Measurements from ENCODE around the gene ZFYVE28. TPM values are rescaled to one million over a fixed set of nuclear protein-coding genes. Genes with fewer than 3 reads are reported as not detected.

Gene ZFYVE28
- total and polyA plus RNA-seq, 2 donors (not counting 1 experiment from before 2014, with no cell fraction given) = 5.8 to 12.1 TPM

GRCh38 chr4:2241003-2241402 lies 177.4 kb downstream of the ZFYVE28 start:
- Histone ChIP-seq H3K4me3 (ENCODE audit: control extremely low read depth in 1 of 5, extremely low read depth in 1 of 5, insufficient read depth in 1 of 5, low read depth in 2 of 5, low read length in 4 of 5) (peak overlapping the region; percentile 66 to 88 (median 76)), H3K4me1 (ENCODE audit: control insufficient read depth in 2 of 2, insufficient read depth in 2 of 2, low read length in 2 of 2) (peaks cover 34 to 45% of the 10 kb centered on the region in 2 donors), H2AFZ (ENCODE audit: insufficient read depth, low read depth, low read length, poor library complexity, severe bottlenecking) (peak overlapping the region; percentile 84), H3K36me3 (replicated peaks in 1 of 2; ENCODE audit: control extremely low read depth in 1 of 2, control insufficient read depth in 1 of 2, extremely low read depth in 1 of 2, insufficient read depth in 2 of 2, low read length in 1 of 2) (peaks cover 4 to 15% of the 10 kb centered on the region in 2 experiments), H3K4me2 (replicated peaks; ENCODE audit: low read depth, low read length, poor library complexity, severe bottlenecking) (peak overlapping the region; percentile 83), H3K79me2 (ENCODE audit: control insufficient read depth, insufficient read depth, low read length) (peaks cover 42% of the 10 kb centered on the region), H3K9me3 (ENCODE audit: control extremely low read depth in 1 of 3, control insufficient read depth in 2 of 3, insufficient read depth in 1 of 3, low read length in 2 of 3) (no peaks in the 10 kb centered on the region), H3K27ac (ENCODE audit: low read length in 2 of 2) (peak overlapping the region; percentile 53 to 89), H3K27me3 (replicated peaks in 1 of 4; ENCODE audit: control extremely low read depth in 1 of 4, control insufficient read depth in 3 of 4, insufficient read depth in 4 of 4, low read length in 3 of 4) (no peaks in the 10 kb centered on the region), H4K20me1 (ENCODE audit: control insufficient read depth, insufficient read depth, low read length, poor library complexity, severe bottlenecking) (peaks cover 23% of the 10 kb centered on the region), H3K9ac (ENCODE audit: low read length) (peak overlapping the region; percentile 86)
- no CpG with 5 or more reads among the region's 7 CpGs for WGBS (ENCODE audit: insufficient coverage)
- H3K27ac Mint-ChIP-seq = peak overlapping the region; percentile 95
- no peaks in the 10 kb centered on the region for H3K27me3 Mint-ChIP-seq
- TF ChIP-seq EZH2 (IDR thresholded peaks at IDR 0.05; ENCODE audit: borderline replicate concordance, insufficient read depth, low read depth, low read length, poor library complexity, severe bottlenecking) = no peak
- TF ChIP-seq, protein P1, sequence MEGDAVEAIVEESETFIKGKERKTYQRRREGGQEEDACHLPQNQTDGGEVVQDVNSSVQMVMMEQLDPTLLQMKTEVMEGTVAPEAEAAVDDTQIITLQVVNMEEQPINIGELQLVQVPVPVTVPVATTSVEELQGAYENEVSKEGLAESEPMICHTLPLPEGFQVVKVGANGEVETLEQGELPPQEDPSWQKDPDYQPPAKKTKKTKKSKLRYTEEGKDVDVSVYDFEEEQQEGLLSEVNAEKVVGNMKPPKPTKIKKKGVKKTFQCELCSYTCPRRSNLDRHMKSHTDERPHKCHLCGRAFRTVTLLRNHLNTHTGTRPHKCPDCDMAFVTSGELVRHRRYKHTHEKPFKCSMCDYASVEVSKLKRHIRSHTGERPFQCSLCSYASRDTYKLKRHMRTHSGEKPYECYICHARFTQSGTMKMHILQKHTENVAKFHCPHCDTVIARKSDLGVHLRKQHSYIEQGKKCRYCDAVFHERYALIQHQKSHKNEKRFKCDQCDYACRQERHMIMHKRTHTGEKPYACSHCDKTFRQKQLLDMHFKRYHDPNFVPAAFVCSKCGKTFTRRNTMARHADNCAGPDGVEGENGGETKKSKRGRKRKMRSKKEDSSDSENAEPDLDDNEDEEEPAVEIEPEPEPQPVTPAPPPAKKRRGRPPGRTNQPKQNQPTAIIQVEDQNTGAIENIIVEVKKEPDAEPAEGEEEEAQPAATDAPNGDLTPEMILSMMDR (IDR thresholded peaks at IDR 0.05) = no peak
- DNase-seq (peak; percentile 49), ATAC-seq (ENCODE audit: low read depth) (no peak)
- no peaks in the 10 kb centered on the region for H3K9me3 Mint-ChIP-seq (ENCODE audit: insufficient read depth)
- ChIA-PET CTCF (interaction anchor here (1.3 to 6.4 kb wide), 4 partner anchors 12 to 178 kb away, joined by 3 to 51 read pairs (median 4); partner anchors contain the start of genes CFAP99 and ZFYVE28), POLR2A (interaction anchor here (0.7 to 1.3 kb wide), 3 partner anchors 21 to 178 kb away, joined by 3 to 5 read pairs (median 3); partner anchors contain the start of genes CFAP99 and ZFYVE28)
- intact Hi-C loops (cut with micrococcal nuclease) = loop anchor here (5.0 to 10.0 kb wide), 2 partner anchors 236 to 721 kb away; partner anchors contain the start of genes GRK4, NELFA and NOP14
- H3K4me1 Mint-ChIP-seq = peaks cover 59% of the 10 kb centered on the region
- peak overlapping the region; percentile 95 for H3K4me3 Mint-ChIP-seq

DNA sequence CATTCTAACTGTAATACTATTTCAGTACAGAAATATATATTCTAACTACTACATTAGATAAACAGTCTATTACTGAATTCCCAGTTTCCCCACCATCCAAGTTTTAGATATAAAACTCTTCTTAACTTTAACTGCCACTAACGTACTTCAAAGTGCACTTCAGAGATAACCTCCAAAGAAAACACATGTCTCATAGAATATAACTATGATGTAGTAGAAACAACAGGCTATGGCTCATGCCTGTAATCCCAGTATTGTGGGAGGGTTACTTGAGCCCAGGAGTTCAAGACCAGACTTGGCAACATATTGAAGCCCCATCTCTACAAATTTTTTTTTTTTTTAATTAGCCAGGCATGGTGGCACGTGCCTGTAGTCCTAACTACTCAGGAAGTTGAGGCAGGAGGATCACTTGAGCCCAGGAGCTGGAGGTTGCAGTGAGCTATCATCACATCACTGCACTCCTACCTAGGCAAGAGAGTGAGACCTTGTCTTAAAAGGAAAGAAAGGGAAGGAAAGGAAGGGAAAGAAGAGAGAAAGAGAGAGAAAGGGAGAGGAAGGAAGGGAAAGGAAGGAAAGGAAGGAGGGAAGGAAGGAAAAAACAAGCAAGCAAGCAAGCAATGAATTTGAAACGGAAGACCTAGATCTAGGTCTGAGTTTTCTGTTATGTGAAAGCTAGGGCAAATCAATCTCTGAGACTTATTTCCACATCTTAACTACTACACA lies 181.3 kb downstream of the ZFYVE28 start:
- WGBS (ENCODE audit: insufficient coverage) = no CpG with 5 or more reads among the region's 3 CpGs
- Mint-ChIP-seq H3K9me3 (ENCODE audit: insufficient read depth) (no peaks in the 10 kb centered on the region), H3K4me3 (no peak overlapping the region), H3K27me3 (no peaks in the 10 kb centered on the region), H3K4me1 (peaks cover 42% of the 10 kb centered on the region), H3K27ac (no peak overlapping the region)
- DNase-seq (no peak), ATAC-seq (ENCODE audit: low read depth) (no peak)
- Histone ChIP-seq H4K20me1 (ENCODE audit: control insufficient read depth, insufficient read depth, low read length, poor library complexity, severe bottlenecking) (peaks cover 33% of the 10 kb centered on the region), H3K4me1 (ENCODE audit: control insufficient read depth in 2 of 2, insufficient read depth in 2 of 2, low read length in 2 of 2) (peaks cover 24 to 37% of the 10 kb centered on the region in 2 donors), H3K9ac (ENCODE audit: low read length) (no peak overlapping the region), H3K4me2 (replicated peaks; ENCODE audit: low read depth, low read length, poor library complexity, severe bottlenecking) (no peak overlapping the region), H2AFZ (ENCODE audit: insufficient read depth, low read depth, low read length, poor library complexity, severe bottlenecking) (no peak overlapping the region), H3K36me3 (replicated peaks in 1 of 2; ENCODE audit: control extremely low read depth in 1 of 2, control insufficient read depth in 1 of 2, extremely low read depth in 1 of 2, insufficient read depth in 2 of 2, low read length in 1 of 2) (peaks cover 13 to 27% of the 10 kb centered on the region in 2 experiments), H3K4me3 (ENCODE audit: control extremely low read depth in 1 of 5, extremely low read depth in 1 of 5, insufficient read depth in 1 of 5, low read depth in 2 of 5, low read length in 4 of 5) (no peak overlapping the region), H3K27me3 (replicated peaks in 1 of 4; ENCODE audit: control extremely low read depth in 1 of 4, control insufficient read depth in 3 of 4, insufficient read depth in 4 of 4, low read length in 3 of 4) (no peaks in the 10 kb centered on the region), H3K9me3 (ENCODE audit: control extremely low read depth in 1 of 3, control insufficient read depth in 2 of 3, insufficient read depth in 1 of 3, low read length in 2 of 3) (no peaks in the 10 kb centered on the region), H3K79me2 (ENCODE audit: control insufficient read depth, insufficient read depth, low read length) (peaks cover 42% of the 10 kb centered on the region), H3K27ac (ENCODE audit: low read length in 2 of 2) (no peak overlapping the region)
- ChIA-PET CTCF (interaction anchor here (1.3 to 6.4 kb wide), 2 partner anchors 13 to 17 kb away, joined by 3 to 51 read pairs; no protein-coding TSS in a partner anchor), POLR2A (no interaction called here)
- TF ChIP-seq EZH2 (IDR thresholded peaks at IDR 0.05; ENCODE audit: borderline replicate concordance, insufficient read depth, low read depth, low read length, poor library complexity, severe bottlenecking) = no peak
- TF ChIP-seq, protein P1 (IDR thresholded peaks at IDR 0.05) = no peak
- intact Hi-C loops (cut with micrococcal nuclease) = no loop called here

Measured in B cell (primary cell).